Vagina (tissue), 2 donors: ENCODE data around the gene VPS33A.

Experiments used
- POLR2A ChIP-seq, 2 donors: fragments of 450-650 bp; IDR thresholded peaks; one replicate each; pipeline ENCODE4 v1.6.1; 2017; ENCODE audit warnings: antibody characterized with exemption in 2 of 2, mild to moderate bottlenecking in 2 of 2, moderate library complexity in 2 of 2
- POLR2AphosphoS5 ChIP-seq, 2 donors: sonication (generic); formaldehyde crosslinking; IDR thresholded peaks; one replicate each; pipeline ENCODE4 v1.9.0; 2017; ENCODE audit warnings: antibody characterized with exemption in 2 of 2, mild to moderate bottlenecking in 2 of 2, low read depth in 1 of 2; ENCODE audit not compliant: insufficient read depth in 1 of 2
- TF ChIP-seq, protein P1 (sequence below), 3 experiments: fragments of 450-650 bp in 2 of 3; fragments of 200-600 bp in 1 of 3; sonication (generic) in 1 of 3; IDR thresholded peaks; one replicate each; pipeline ENCODE4 v1.5.1; 2017 to 2019; ENCODE audit warnings: antibody characterized with exemption in 3 of 3, mild to moderate bottlenecking in 2 of 3, moderate library complexity in 2 of 3

- TF ChIP-seq, protein P1, sequence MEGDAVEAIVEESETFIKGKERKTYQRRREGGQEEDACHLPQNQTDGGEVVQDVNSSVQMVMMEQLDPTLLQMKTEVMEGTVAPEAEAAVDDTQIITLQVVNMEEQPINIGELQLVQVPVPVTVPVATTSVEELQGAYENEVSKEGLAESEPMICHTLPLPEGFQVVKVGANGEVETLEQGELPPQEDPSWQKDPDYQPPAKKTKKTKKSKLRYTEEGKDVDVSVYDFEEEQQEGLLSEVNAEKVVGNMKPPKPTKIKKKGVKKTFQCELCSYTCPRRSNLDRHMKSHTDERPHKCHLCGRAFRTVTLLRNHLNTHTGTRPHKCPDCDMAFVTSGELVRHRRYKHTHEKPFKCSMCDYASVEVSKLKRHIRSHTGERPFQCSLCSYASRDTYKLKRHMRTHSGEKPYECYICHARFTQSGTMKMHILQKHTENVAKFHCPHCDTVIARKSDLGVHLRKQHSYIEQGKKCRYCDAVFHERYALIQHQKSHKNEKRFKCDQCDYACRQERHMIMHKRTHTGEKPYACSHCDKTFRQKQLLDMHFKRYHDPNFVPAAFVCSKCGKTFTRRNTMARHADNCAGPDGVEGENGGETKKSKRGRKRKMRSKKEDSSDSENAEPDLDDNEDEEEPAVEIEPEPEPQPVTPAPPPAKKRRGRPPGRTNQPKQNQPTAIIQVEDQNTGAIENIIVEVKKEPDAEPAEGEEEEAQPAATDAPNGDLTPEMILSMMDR (IDR thresholded peaks at IDR 0.05): no peak
- no peak for TF ChIP-seq POLR2A (IDR thresholded peaks at IDR 0.05)
- no peak for TF ChIP-seq POLR2AphosphoS5 (IDR thresholded peaks at IDR 0.05; ENCODE audit: insufficient read depth in 1 of 2, low read depth in 1 of 2)
Measured at GRCh38 chr12:122235741-122236140, 30.6 kb downstream of the VPS33A start.
